ENCODE measurements around the gene GPR137B. TPM values are rescaled to one million over a fixed set of nuclear protein-coding genes. Genes with fewer than 3 reads are reported as not detected.

GPR137B gene
- total and polyA plus RNA-seq, 2 of the 8 experiments (the other 6 are each of a cell fraction or from before 2014, with no cell fraction given): 6.9 to 7.7 TPM

- CTCF ChIA-PET (ENCODE audit: partially characterized antibody): interaction anchor here (1.4 to 8.5 kb wide), 3 partner anchors 11 to 434 kb away, joined by 3 to 61 read pairs (median 35); no protein-coding TSS in a partner anchor
- H3K23ac ChIP-seq (ENCODE audit: insufficient read length): no peak overlapping the region
- H3K18ac ChIP-seq (ENCODE audit: extremely low read depth, low read length): no peak overlapping the region
- H3K9ac ChIP-seq (replicated peaks in 1 of 4; ENCODE audit: extremely low read depth in 1 of 4, low read depth in 3 of 4, low read length in 3 of 4): no peak overlapping the region
- no peak overlapping the region for H3K4ac ChIP-seq (replicated peaks; ENCODE audit: insufficient read length, low read depth, low read length)
- no peak overlapping the region for H2BK20ac ChIP-seq (ENCODE audit: low read length)
- no peaks in the 10 kb centered on the region for H3K27me3 ChIP-seq (replicated peaks in 1 of 4; ENCODE audit: control insufficient read depth in 3 of 4, extremely low read depth in 1 of 4, insufficient read depth in 3 of 4, low read length in 3 of 4)
- H3K9me3 ChIP-seq (ENCODE audit: insufficient read depth in 2 of 2, low read depth in 1 of 2, low read length in 1 of 2): no peaks in the 10 kb centered on the region
- no peak overlapping the region for H4K5ac ChIP-seq (ENCODE audit: insufficient read length, low read depth, low read length)
- no peaks in the 10 kb centered on the region for H4K20me1 ChIP-seq (replicated peaks in 1 of 2; ENCODE audit: control insufficient read depth in 1 of 2, insufficient read depth in 2 of 2, low read length in 2 of 2)
- H3K4me1 ChIP-seq (replicated peaks in 1 of 4; ENCODE audit: control insufficient read depth in 3 of 4, insufficient read depth in 4 of 4, low read length in 3 of 4): peaks cover 0 to 10% (median 6%) of the 10 kb centered on the region in 4 experiments; a peak in 5 of 7 replicates
- H3K56ac ChIP-seq (replicated peaks; ENCODE audit: insufficient read length, low read depth, low read length): no peak overlapping the region
- H4K8ac ChIP-seq (ENCODE audit: extremely low read depth, insufficient read depth, low read length): no peak overlapping the region
- H3K79me1 ChIP-seq (ENCODE audit: low read depth, low read length): no peaks in the 10 kb centered on the region
- H2AK5ac ChIP-seq (ENCODE audit: low read depth, low read length): no peak overlapping the region
- no peak overlapping the region for H3K4me2 ChIP-seq (ENCODE audit: insufficient read depth in 1 of 2, low read depth in 2 of 2, low read length in 2 of 2)
- no peak overlapping the region for H3K4me3 ChIP-seq (ENCODE audit: extremely low read depth in 1 of 4, insufficient read depth in 2 of 4, low read depth in 3 of 4, low read length in 4 of 4)
- H3K27ac ChIP-seq (ENCODE audit: low read depth, low read length): no peak overlapping the region
- no peak overlapping the region for H3K14ac ChIP-seq (ENCODE audit: insufficient read length)
- no peaks in the 10 kb centered on the region for H3K36me3 ChIP-seq (ENCODE audit: control insufficient read depth in 2 of 4, insufficient read depth in 4 of 4, low read length in 3 of 4)
- 80% methylated on average over 2 of the region's 2 CpGs; no CpG with 5 or more reads in 1 of the 2 experiments for WGBS, 2 experiments (ENCODE audit: extremely low coverage in 1 of 2, insufficient coverage in 1 of 2, insufficient read length in 1 of 2, insufficient replicate concordance in 2 of 2, low coverage in 1 of 2, low lambda C conversion rate in 2 of 2, missing lambda C conversion rate in 1 of 2)
- no peak overlapping the region for H2BK120ac ChIP-seq (replicated peaks; ENCODE audit: low read depth, low read length)
- no peak overlapping the region for H2AFZ ChIP-seq (ENCODE audit: low read length)
- H3K23me2 ChIP-seq (ENCODE audit: low read depth, low read length): no peaks in the 10 kb centered on the region; the same call in 1 of the 2 replicates
- no peak overlapping the region for H2BK12ac ChIP-seq (ENCODE audit: low read depth, low read length)
- no peak overlapping the region for H2BK5ac ChIP-seq (ENCODE audit: low read depth, low read length)
- no peak overlapping the region for H4K91ac ChIP-seq (replicated peaks; ENCODE audit: insufficient read length, low read length)
- POLR2A ChIA-PET (ENCODE audit: partially characterized antibody): interaction anchor here (1.0 kb wide), 1 partner anchor 17 kb away, joined by 3 read pairs; the partner anchor contains the start of gene GPR137B
- no peak for DNase-seq (ENCODE audit: low read depth in 1 of 2, low spot score in 2 of 2)
- no peak overlapping the region for H2BK15ac ChIP-seq (ENCODE audit: low read length)
- no peak for FAIRE-seq
- no peaks in the 10 kb centered on the region for H3K79me2 ChIP-seq (ENCODE audit: control insufficient read depth in 1 of 2, insufficient read depth in 2 of 2, low read length in 2 of 2)
- TF ChIP-seq TEAD4 (IDR thresholded peaks at IDR 0.05; ENCODE audit: low read depth, low read length) (no peak), ATF2 (IDR thresholded peaks at IDR 0.05; ENCODE audit: low read length) (no peak), CTCF (IDR thresholded peaks at IDR 0.05; ENCODE audit: control extremely low read depth in 1 of 3, insufficient read depth in 1 of 3, low read depth in 1 of 3, low read length in 3 of 3) (peak; percentile 20 to 37 (median 31)), FOSL1 (IDR thresholded peaks at IDR 0.05; ENCODE audit: insufficient read depth, low read depth, low read length) (no peak), TAF7 (optimal IDR thresholded peaks at IDR 0.05; ENCODE audit: borderline replicate concordance, low read depth, low read length) (no peak), SRF (IDR thresholded peaks at IDR 0.05; ENCODE audit: low read depth, low read length) (no peak), SIX5 (IDR thresholded peaks at IDR 0.05; ENCODE audit: low read depth, low read length) (no peak), HDAC2 (IDR thresholded peaks at IDR 0.05; ENCODE audit: borderline replicate concordance in 1 of 2, low read depth in 2 of 2, low read length in 2 of 2) (no peak)
These were observed 17.4 kb upstream of the GPR137B start for GRCh38 chr1:236124965-236125364.
